ENCODE results near the gene BTBD8. TPM values are rescaled to one million over a fixed set of nuclear protein-coding genes. Genes with fewer than 3 reads are reported as not detected.

BTBD8 gene
- total RNA-seq, 1 donor from 2014 or later = 2.1 TPM

GRCh38 chr1:92091625-92092024 lies 11.5 kb downstream of the BTBD8 start:
- no peak for DNase-seq (ENCODE audit: low spot score)

GRCh38 chr1:92094090-92094489 lies 13.9 kb downstream of the BTBD8 start:
- DNase-seq (ENCODE audit: low spot score) = no peak

- no peak for DNase-seq (ENCODE audit: low spot score)
These were observed 14.4 kb downstream of the BTBD8 start for GRCh38 chr1:92094595-92094994.

- no peak for DNase-seq (ENCODE audit: low spot score)
These were observed 15.7 kb downstream of the BTBD8 start for GRCh38 chr1:92095874-92096273.

- no peak for DNase-seq (ENCODE audit: low spot score)
These were observed 16.2 kb downstream of the BTBD8 start for GRCh38 chr1:92096317-92096716.

- no peak for DNase-seq (ENCODE audit: low spot score)
These were observed 25.5 kb downstream of the BTBD8 start for GRCh38 chr1:92105546-92106081.

- no peak for DNase-seq (ENCODE audit: low spot score)
These were observed 28.5 kb downstream of the BTBD8 start for GRCh38 chr1:92108631-92109030.

- no peak for DNase-seq (ENCODE audit: low spot score)
These were observed 37.4 kb downstream of the BTBD8 start for GRCh38 chr1:92117526-92117925.

GRCh38 chr1:92118826-92119225 lies 38.7 kb downstream of the BTBD8 start:
- no peak for DNase-seq (ENCODE audit: low spot score)

GRCh38 chr1:92123868-92124267 lies 43.7 kb downstream of the BTBD8 start:
- no peak for DNase-seq (ENCODE audit: low spot score)

- DNase-seq (ENCODE audit: low spot score) = no peak
These were observed 45.1 kb downstream of the BTBD8 start for GRCh38 chr1:92125204-92125603.

- no peak for DNase-seq (ENCODE audit: low spot score)
These were observed 45.9 kb downstream of the BTBD8 start for GRCh38 chr1:92126088-92126487.

GRCh38 chr1:92134331-92134730 lies 54.2 kb downstream of the BTBD8 start:
- no peak for DNase-seq (ENCODE audit: low spot score)

- no peak for DNase-seq (ENCODE audit: low spot score)
These were observed 56.2 kb downstream of the BTBD8 start for GRCh38 chr1:92136341-92136740.

GRCh38 chr1:92154934-92155333 lies 74.8 kb downstream of the BTBD8 start:
- DNase-seq (ENCODE audit: low spot score) = no peak

GRCh38 chr1:92159593-92159992 lies 79.4 kb downstream of the BTBD8 start:
- no peak for DNase-seq (ENCODE audit: low spot score)

- no peak for DNase-seq (ENCODE audit: low spot score)
These were observed 85.2 kb downstream of the BTBD8 start for GRCh38 chr1:92165389-92165788.

GRCh38 chr1:92167151-92167550 lies 87.0 kb downstream of the BTBD8 start:
- DNase-seq (ENCODE audit: low spot score) = no peak

GRCh38 chr1:92168657-92169056 lies 88.5 kb downstream of the BTBD8 start:
- DNase-seq (ENCODE audit: low spot score) = no peak

- no peak for DNase-seq (ENCODE audit: low spot score)
These were observed 89.3 kb downstream of the BTBD8 start for GRCh38 chr1:92169214-92170005.

GRCh38 chr1:92184632-92185031 lies 104.5 kb downstream of the BTBD8 start:
- no peak for DNase-seq (ENCODE audit: low spot score)

GRCh38 chr1:92186081-92186480 lies 105.9 kb downstream of the BTBD8 start:
- no peak for DNase-seq (ENCODE audit: low spot score)

Measured in mesenteric fat pad (tissue), 1 donor.